ENCODE results near the gene HSPB1.
"Not testable (repeated sequence)": the region's sequence is repeated elsewhere in the genome, so short reads cannot be mapped to it uniquely, and the experiment has no call there.

The HSPB1 gene

GRCh38 chr7:76330261-76330660 is 27.8 kb downstream of the HSPB1 start:
- DNase-seq (ENCODE audit: low read depth in 2 of 2, low spot score in 1 of 2) = no peak

DNA sequence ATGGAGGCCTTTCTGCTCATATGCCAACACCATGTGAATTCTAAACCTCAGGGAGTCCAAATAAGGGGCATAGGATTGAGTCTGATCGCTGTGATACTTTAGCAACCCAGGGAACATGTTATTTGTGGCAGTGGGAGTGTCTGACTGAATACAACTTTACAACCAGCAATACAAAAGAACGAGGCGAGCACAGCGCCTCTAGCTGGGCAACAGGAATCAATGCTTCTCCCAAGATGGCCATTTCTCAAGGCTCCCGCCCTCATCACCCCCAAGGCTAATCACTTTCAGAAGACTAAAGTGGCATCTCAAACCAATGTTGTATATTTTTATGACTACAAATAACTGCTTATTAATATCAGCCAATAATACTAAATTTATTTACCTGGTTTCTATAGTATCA is 28.2 kb downstream of the HSPB1 start:
- no peak for DNase-seq (ENCODE audit: low read depth in 2 of 2, low spot score in 1 of 2)

DNA sequence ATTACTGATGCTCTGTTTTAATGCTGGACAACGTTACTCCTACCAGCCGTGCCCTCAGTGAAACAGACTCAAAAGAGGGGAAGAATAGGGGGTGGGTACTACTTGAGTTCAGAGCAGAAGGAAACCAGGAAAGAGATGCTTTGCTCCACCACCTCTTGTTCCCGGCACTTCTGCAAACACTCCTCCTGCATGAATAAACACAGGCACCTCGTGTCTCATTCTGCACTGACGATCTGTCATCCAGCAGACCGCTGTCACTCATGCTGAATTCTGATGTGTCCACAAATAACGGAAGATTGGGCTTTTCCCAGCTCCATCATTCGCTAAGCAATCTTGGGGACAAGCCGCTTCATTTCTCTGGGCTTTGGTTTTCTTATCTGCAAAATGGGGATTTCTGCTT is 29.6 kb downstream of the HSPB1 start:
- no peak for DNase-seq (ENCODE audit: low read depth in 2 of 2, low spot score in 1 of 2)

DNA sequence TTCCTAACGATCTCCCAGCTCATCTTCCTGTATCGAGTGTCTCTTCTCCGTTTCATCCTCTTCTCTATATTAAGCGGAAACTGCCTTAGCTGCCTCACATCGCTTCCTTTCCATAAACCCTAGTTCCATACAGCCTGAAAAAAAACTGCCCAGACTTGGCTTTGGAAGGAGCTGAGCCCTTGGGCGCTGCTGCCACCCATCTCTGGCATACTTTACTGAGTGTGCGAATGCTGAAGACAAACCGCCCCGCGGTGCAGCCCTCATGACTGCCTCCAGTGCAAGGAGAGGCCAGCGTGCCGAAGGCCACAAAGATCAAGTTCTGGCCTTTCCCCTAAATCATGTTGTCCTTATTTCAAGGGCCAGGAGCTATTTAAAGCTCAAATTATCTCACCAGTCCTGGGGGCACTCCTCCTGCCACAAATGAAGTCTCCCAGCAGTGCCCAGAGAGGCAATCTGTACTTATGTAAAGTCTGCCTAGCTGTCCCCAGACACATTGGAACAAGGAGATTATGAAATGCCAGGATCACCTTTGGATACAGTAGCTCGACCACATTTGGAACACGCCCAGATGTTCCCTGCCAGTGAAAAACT is 31.1 kb downstream of the HSPB1 start:
- DNase-seq (ENCODE audit: low read depth in 2 of 2, low spot score in 1 of 2) = no peak

DNA sequence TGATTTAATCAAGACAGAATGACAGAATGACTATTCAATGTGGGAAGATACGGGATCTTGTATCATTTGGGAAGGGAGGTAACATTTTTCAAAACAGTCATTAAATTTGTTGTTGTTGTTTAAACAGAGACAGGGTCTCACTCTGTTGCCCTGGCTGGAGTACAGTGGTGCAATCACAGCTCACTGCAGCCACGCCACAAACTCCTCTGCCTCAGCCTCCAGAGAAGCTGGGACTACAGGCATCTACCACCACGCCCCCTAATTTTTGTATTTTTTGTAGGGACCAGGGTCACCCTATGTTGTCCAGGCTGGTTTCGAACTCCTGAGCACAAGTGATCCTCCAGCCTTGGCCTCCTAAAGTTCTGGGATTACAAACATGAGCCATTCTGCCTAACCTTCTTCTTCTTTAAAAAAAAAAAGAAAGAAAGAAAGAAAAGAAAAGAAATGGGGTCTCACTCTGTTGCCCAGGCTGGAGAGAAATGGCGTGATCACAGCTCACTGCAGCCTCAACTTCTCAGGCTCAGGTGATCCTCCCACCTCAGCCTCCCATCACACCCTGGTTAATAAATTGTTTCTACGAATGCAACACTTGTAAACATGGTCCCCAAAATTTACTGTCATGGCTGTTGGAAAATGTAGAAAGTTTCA is 32.0 kb downstream of the HSPB1 start:
- no peak for DNase-seq (ENCODE audit: low read depth in 2 of 2, low spot score in 1 of 2)

DNA sequence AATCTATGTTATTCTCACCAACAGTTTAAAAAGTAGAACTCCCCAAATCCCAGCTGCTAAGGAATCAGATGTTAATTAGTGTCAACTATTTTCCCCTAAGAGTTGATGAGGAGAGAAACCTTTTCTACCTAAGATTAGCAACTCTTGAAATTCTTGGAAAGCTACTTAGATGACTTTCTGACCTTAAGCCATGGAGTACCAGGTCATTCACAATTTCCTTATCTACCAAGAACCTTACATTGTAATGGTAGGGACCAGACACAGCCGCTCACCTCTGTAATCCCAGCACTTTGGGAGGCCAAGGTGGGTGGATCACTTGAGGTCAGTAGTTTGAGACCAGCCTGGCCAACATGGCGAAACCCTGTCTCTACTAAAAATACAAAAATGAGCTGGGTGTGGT is 32.9 kb downstream of the HSPB1 start:
- DNase-seq (ENCODE audit: low read depth in 2 of 2, low spot score in 1 of 2) = not testable (repeated sequence)

GRCh38 chr7:76336094-76336493 is 33.6 kb downstream of the HSPB1 start:
- DNase-seq (ENCODE audit: low read depth in 2 of 2, low spot score in 1 of 2) = no peak

DNA sequence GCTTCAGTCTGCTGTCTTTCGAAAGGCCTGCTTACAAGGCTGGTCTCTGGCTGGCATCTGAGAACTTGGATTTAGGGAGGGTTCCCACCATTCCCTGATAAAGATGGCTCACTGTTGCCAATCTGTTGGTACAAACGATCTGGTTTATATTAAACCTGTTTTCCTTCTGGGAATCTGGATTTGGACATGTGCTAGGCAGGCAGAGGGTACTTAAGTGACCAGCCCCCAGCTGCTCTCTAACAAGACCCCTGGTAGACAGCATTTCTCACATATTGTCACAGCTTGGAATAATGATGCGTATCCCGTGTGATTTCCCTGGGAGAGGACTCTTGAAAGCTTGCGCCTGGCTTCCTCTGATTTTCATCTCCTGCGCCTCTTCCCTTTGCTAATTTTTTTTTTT is 34.7 kb downstream of the HSPB1 start:
- no peak for DNase-seq (ENCODE audit: low read depth in 2 of 2, low spot score in 1 of 2)

DNA sequence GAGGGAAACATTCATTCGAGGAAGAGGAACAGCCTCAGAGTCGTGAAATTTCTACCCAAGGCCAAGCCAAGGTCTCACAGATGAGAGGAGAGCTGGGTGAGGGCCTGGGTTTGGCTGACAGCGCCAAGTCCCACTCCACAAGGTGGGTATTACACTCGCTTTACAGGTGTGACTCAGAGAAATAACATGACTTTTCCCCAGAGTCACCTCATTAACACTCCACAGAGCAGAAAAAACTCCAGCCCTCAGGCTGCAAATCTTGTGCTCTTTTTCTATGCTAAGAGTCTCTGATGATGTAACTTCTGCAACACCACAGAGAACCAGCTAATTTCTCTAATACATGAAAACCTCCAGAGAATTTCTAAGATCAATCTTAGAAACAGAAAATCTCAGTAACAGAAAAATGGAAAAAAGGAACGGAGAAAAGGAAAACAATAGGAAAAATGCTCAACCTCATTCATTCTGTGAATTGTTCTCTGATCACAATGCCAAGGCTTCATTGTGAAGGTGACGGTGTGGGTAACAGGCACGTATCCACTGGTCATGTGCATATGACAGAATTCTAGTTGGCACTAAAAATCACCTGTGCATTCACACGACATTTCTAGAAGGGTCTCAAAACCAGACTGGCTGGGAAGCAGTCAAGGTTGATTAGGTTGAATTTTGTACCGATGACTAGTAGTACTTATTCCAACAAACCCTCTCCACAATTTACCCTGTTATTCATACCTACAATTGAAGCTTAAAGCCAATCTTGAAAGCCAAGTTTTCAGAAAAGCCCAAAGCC is 36.0 kb downstream of the HSPB1 start:
- no peak for DNase-seq (ENCODE audit: low read depth in 2 of 2, low spot score in 1 of 2)

- no peak for DNase-seq (ENCODE audit: low read depth in 2 of 2, low spot score in 1 of 2)
These were observed 38.2 kb downstream of the HSPB1 start for GRCh38 chr7:76340617-76341131.

- no peak for DNase-seq (ENCODE audit: low read depth in 2 of 2, low spot score in 1 of 2)
These were observed 39.7 kb downstream of the HSPB1 start for GRCh38 chr7:76342222-76342621.

- DNase-seq (ENCODE audit: low read depth in 2 of 2, low spot score in 1 of 2) = no peak
These were observed 40.9 kb downstream of the HSPB1 start for GRCh38 chr7:76343294-76343930.

- no peak for DNase-seq (ENCODE audit: low read depth in 2 of 2, low spot score in 1 of 2)
These were observed 41.5 kb downstream of the HSPB1 start for GRCh38 chr7:76343931-76344321.

DNA sequence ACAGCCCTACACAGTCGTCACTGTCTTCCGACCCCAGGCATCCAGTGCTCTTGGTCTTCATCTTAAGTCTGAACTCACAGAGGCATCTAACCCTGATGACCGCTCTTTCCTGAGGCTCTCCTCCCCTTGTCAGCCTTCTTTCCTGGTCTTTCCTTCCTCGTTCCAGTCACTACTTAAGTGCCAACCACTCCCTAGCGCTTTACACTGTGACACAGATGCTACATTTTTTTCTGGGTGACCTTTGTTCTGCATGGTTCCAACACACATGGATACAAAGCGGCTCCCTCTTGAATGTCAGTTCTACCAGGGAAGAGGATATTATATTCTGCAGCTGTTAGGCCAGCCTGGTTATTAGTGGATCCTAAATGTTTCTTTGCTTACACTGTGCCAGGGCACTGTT is 43.6 kb downstream of the HSPB1 start:
- DNase-seq (ENCODE audit: low read depth in 2 of 2, low spot score in 1 of 2) = no peak

DNA sequence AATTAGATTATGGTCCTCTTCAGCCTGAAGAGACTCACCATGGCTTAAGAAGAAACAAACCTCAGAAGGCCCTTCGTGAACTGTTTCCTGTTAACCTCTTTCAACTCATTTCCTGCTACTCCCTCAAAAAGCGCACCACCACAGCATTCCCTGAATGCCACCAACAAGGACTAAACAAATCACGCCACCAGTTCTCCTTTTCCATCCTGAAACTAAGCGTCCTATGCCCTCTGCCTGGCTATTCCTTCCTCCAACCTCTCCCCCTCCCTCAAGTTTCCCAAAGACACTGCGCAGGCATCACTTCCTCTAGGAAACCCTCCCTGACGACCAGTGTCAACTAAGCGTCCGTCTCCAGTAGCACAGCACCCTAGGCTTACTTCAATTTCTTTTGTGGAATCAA is 44.3 kb downstream of the HSPB1 start:
- DNase-seq (ENCODE audit: low read depth in 2 of 2, low spot score in 1 of 2) = no peak

DNA sequence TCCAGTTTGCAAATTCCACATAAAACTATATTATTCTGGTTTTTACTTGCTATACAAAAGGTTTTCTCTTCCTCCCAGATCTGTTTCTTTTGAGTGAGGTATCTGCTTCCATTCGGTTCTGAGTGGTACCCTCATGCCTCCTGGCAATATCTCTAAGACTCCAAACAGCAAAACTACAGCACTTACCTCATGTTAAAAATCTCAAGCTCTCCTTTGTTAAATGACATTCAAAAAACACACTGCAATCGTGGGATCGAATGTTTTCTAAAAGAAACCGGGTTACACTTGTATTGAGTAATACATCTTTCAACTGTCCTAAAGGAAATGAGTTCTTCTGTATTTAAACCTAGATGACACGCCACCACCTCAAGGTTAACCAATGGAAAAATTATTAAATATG is 45.2 kb downstream of the HSPB1 start:
- DNase-seq (ENCODE audit: low read depth in 2 of 2, low spot score in 1 of 2) = no peak

DNA sequence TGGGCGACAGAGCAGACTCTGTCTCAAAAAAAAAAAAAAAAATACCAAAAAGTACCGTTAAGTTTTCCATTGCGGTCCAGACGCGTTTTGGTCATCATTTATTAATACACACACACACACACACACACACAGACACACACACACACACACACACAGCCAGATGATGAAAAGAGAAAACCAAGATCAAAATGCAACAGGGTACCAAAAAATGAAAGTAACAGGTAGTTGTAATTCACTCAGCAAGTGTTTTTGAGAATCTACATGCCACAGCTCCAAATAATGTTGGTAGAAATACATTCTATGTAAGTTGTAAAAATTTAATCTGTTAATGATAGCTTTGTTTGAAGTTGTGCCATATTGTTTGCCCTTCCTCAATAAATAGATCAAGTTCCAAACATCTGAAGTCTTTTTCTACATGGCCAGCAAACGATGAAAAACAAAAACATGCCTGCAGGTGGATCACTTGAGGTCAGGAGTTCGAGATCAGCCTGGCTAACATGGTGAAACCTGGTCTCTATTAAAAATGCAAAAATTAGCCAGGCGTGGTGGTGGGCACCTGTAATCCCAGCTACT is 46.9 kb downstream of the HSPB1 start:
- DNase-seq (ENCODE audit: low read depth in 2 of 2, low spot score in 1 of 2) = no peak

- DNase-seq (ENCODE audit: low read depth in 2 of 2, low spot score in 1 of 2) = no peak
These were observed 48.9 kb downstream of the HSPB1 start for GRCh38 chr7:76351372-76351771.

DNA sequence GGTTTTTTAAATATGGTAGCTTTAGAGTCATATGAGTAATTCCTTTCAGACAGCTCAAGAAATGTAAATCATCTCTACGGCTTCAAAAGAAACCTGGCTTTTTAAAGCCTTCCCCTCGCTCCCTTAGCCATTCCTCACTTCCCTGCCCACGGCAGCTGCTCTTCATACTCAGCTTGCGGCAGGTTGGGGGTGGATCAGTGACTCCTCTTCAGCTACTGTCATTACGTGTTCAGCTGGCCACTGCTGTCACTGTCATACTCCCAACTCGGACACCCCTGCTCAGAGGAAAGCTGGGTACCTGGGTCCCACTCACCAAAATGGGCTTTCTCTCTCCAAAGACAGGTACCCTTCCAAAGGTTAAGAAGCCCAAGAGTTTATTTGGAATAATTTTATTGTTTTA is 49.7 kb downstream of the HSPB1 start:
- no peak for DNase-seq (ENCODE audit: low read depth in 2 of 2, low spot score in 1 of 2)

DNA sequence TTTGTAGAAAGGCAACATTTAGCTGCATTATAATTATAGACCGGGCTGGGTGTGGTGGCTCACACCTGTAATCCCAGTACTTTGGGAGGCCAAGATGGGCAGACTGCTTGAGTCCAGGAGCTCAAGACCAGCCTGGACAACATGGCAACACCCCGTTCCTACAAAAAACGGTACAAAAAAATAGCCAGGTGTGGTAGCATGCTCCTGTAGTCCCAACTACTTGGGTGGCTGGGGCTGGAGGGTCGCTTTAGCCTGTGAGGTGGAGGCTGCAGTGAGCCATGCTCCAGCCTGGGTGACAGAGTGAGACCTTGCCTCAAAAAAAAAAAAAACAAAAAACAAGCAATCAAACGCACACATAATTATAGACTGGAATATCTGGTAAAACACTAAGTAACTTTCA is 51.3 kb downstream of the HSPB1 start:
- no peak for DNase-seq (ENCODE audit: low read depth in 2 of 2, low spot score in 1 of 2)
